ENCODE data around the gene ANGPTL7.

DNA sequence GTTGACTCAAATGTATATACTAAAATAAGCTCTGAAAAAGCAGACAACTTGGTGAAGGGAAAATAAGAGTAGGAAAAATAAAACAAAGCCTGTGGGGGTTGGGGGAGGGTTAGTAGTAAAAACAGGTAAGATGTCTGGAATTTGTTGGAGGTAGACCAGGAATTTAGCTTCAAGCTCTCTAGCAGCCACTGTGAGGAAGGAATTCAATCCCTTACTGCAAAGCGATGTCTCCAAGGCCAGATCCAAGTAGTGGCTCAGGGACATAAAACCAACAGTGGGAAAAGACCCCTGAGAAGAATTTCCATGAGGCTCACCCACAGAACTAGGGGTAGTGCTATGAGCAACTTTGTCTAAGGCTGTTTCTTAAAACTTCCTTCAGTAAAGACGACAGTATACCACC lies 7.8 kb downstream of the ANGPTL7 start:
- TF ChIP-seq POLR2A (IDR thresholded peaks at IDR 0.05; ENCODE audit: low read length) (no peak), GATA1 (IDR thresholded peaks at IDR 0.05; ENCODE audit: low read depth, low read length) (no peak)
